DND-41 (cell line): ENCODE data around the gene MCUB.

ENCODE experiments used
- CTCF ChIP-seq: IDR thresholded peaks from 2 replicates; pipeline ENCODE4 v1.5.1; 2012; ENCODE audit warnings: borderline replicate concordance, low read length, moderate library complexity, mild to moderate bottlenecking; ENCODE audit not compliant: poor library complexity, severe bottlenecking; ENCODE audit errors: extremely low read depth
- EZH2 ChIP-seq: IDR thresholded peaks from 3 replicates; pipeline ENCODE4 v1.6.1; 2012; ENCODE audit warnings: borderline replicate concordance, low read depth, mild to moderate bottlenecking, moderate library complexity, low read length, inconsistent platforms; ENCODE audit not compliant: severe bottlenecking

- no peak for TF ChIP-seq CTCF
- TF ChIP-seq EZH2 = no peak
Observed at GRCh38 chr4:109622626-109623025, 62.6 kb downstream of the MCUB start.
